SKM-1 treated with dmso at 0.1 percent for 144 hours (cell line): ENCODE results near the gene TRAK1.

ENCODE experiments used
- DNase-seq: peaks from one replicate; lab custom pipeline; 2025; ENCODE audit not compliant: unreplicated experiment; lab: John Stamatoyannopoulos, UW

TRAK1 gene

DNA sequence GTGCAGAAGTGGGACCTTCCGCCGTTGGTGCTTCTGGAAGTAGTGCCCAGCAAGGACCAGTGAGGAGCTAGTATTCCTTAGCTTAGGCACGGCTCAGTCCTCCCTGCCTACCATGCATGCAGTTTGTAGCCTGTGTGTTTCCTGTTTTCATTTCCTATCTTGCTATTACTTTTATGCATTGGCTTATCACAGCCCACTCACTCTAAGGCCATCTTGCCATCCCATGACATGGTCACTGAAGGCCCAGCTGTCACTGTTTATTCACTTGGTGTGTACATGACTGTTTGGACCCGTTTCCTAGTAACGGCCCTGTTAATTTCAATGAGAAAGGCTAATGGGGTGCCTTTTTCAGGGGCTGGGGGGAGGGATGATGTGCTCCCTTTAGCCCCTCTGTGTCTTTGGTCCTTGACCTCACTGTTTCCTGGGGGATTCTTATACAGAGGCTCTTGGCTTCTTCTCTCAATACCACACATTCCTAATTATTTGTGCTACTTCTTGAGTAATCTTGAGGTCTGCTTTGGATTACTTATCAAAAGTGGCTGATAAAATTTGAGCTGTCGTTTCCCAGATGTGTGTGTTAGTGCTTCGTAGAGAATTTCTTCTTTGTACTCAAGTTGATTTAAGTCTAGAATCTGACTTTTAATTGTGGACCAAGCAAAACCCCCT, 24.5 kb upstream of the TRAK1 start:
- DNase-seq = no peak

DNA sequence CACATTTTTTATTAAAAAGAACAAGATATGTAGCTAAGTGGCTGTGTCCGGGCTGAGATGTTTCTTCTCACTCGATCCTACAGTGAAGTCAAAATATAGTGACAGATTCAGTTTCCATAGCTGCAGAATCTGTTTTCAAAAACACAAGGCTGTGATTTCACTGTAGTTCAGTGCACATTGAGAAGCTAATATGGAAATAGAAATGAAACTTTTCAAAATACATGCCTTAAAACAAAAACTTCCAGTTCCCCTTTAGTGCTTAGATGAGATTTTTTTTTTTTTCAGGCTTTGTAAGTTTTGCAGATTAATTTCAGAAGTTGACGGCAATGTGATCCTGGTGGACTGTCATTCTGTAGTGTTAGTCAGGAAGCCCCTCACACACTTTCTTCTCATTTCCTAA, 23.8 kb upstream of the TRAK1 start:
- DNase-seq = no peak

DNA sequence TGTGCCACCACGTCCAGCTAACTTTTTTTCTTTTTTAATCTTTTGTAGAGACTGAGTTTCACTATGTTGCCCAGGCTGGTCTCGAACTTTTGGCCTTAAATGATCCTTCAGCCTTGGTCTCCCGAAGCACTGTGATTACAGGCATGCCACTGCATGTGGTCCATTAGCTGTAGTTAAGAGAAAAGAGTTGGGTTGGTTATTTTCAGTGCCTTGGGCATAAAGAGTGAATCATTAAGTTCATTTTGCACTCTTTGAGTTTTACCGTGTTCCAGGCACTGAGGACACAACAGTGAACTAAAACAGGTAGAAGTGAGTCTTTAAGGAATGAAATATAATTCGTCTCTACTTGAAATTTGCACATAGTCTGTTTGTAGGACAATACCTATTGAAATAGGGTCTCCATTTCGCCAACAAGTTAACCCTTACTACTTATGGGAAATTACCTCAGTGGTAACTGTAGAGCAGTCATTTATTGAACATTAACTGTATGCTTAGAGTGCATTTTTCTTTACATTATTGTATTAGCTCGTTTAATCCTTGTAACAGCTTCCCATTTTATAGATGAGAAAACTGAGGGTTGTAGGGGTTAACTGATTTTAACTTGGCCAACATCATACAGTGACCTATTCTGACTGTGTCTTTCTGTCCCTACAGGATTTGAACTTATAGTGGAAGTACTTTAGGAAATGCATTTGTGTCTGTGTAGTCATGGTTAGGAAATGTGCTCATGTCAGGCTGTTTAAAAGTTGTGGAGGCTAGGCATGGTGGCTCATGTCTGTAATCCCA, 22.7 kb upstream of the TRAK1 start:
- DNase-seq = no peak

DNA sequence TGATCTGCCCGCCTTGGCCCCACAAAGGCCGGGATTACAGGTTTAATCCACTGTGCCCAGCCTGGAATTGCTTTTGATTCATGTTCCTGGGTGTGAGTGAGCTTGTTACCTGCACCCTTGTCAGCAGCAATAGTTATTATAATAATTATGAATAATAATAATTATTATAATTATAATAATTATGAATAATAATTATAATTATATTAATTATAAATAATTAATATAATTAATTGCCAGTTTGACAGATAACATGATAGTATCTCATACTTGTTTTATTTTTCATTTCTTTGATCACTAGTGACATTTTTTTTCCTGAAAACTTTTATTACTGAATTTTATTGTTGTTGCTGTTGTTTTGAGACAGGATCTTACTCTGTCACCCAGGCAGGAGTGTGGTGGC, 21.1 kb upstream of the TRAK1 start:
- DNase-seq = no peak

DNA sequence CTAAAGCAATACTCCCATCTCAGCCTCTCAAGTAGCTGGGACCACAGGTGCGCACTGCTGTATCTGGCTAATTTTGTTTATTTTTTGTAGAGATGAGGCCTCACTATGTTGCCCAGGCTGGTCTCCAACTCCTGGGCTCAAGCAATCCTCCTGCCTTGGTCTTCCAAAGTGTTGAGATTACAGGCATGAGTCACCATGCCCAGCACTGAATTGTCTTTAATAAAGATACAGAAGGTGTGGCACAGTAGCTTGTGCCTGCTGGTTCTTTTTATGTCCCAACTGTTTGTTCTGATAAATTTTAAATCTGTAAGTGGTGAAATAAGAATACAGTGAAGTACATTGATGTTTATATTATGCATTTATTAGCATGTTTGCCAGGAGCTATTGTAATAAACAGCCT, 20.6 kb upstream of the TRAK1 start:
- no peak for DNase-seq

DNA sequence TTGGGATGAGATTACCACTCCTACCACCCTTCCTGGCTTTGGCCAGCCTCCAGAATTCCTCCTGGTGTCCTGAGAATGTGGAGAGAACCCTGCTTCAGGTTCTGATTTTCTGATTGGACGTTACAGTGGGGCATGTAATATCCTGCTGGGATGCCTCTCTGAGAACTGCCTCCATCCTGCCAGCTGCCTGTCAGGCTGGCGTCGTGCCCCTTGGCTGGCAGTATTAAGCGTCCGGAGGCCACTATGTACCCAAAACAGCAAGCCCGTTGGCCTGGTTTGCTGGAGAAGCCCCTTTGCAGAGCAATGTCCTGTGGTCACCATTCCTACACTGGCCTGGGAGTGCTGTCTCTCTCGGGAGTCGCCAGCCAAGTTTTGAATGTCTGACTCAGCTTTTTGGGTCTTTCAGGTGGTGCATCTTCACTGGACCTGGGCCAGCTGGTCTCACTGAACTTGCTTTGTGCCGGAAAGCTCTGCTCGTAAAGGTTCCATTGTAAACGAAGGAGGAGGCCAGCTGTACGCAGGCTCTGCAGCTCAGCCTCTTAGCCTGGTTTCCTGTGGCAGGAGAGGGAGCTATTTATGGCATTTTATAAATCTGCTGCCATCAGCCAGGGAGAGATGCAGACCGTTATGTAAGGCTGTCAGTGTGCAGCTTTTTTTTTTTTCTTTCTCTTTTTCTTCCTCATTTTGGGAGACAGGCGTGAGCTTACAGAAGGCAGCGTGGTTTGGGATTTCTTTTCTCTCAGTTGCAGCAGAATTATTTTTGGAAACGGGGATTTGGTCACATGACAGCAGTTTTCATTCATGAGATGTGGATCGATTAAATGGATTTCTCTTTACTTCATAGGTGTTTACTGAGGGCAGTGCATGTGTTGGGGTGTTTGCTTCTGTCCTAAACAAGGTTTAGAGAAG, 19.0 kb upstream of the TRAK1 start:
- DNase-seq = peak; percentile 78

DNA sequence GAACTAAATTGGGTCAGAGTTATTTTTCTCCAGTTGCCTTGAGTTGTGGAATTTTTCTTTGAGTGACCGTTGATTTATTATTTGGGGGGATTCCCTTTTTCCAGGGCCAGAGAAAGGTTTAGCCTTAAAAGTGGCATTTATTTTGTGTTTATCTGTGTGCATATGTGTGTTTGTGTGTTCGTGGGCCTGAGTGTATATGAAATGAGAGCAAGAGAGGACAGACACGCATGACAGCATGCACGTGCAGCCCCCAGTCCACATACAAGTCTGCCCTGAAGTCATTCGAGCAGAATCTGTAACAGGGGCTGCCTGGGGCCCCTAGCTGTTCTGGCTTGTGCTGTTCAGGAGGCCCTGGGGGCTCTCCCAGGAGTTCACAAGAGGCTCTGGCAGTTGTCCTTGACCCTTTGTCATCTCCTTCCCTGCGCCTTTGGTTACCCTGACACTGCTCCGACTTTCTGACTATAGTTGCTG, 18.3 kb upstream of the TRAK1 start:
- DNase-seq = no peak

DNA sequence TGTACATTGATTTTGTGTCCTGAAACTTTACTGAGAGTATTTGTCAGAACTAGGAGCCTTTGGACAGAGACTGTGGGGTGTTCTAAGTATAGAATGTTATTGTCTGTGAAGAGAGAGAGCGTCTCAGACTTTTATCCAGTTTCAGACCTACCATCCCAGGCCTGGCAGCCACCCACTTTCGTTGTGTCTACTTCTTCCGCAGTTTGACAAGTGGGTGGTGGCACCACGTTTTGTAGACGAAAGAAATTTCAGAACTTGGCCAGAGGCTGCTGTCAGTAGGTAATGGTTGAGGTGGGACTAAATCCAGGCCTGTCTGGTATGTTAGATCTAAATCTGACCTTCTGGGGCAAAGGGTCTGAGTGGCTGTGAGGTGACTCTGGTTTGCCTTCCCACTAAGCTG, 13.4 kb upstream of the TRAK1 start:
- DNase-seq = no peak

DNA sequence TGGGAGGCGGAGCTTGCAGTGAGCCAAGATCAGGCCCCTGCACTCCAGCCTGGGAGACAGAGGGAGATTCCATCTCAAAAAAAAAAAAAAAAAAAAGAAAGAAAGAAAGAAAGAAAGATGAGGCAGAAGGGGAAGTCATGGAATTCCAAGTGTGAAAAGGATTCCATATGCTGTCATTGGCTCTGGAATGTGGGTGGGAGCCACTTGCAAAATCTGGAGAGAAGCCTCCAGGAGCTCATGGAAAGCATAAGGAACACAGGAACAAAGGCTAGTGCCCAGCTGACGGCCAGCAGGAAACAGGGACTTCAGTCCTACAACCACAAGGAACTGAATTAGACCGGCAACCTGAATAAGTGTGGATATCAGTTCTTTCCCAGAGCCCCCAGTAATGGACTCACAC, 12.5 kb upstream of the TRAK1 start:
- DNase-seq = no peak

DNA sequence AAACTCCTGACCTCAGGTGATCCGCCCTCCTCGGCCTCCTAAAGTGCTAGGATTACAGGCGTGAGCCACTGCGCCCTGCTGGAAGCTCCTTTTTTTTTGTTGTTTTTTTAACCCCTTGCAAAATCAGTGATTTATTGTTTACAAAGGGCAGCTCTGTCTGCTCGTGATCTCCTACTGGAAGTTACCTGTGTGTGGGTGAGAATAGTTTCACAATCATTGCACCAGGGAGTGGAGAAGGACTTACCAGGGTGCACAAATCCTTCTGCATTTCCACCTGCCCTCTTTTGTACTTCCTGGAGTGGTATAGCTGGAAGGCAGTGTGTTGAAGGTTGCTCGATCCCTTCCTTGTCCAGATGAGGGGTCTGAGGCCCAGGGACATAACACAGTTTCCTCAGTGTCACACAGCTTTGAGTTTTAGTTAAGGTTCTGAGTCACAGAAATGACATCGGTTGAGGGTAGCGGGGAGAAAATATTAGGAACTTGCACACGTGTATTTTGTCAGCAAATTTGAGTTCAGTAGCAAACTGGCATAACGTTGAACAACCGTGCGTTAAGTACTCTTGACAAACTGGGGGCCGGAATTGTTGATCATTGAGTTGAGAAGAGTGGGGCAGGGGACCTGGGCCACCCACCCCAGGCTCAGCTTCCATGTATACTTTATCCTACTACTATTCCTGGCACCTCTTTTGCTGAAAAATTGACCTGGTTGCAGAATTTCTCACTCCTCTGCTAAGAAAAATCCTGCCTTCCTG, 11.3 kb upstream of the TRAK1 start:
- no peak for DNase-seq

DNA sequence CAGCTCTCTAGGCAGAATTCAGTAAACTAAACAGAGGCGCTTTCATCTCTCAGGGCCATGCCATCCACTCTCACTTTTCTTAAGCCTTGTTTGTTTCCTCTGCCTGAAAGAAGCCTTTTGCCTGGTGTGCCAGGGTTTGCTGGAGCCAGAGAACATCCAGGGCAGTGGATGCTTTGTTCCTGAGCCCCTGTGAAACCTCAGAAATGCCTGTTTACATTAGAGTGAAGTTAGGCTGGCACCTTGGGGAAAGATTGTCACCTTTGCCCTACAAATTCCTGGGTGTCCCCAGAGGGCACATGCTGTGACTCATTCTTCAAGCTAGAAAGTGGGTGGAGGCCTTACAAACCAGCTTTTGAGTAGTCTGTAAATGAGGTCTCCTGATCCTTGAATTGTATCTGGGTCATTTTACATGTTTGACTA, 10.7 kb upstream of the TRAK1 start:
- no peak for DNase-seq

DNA sequence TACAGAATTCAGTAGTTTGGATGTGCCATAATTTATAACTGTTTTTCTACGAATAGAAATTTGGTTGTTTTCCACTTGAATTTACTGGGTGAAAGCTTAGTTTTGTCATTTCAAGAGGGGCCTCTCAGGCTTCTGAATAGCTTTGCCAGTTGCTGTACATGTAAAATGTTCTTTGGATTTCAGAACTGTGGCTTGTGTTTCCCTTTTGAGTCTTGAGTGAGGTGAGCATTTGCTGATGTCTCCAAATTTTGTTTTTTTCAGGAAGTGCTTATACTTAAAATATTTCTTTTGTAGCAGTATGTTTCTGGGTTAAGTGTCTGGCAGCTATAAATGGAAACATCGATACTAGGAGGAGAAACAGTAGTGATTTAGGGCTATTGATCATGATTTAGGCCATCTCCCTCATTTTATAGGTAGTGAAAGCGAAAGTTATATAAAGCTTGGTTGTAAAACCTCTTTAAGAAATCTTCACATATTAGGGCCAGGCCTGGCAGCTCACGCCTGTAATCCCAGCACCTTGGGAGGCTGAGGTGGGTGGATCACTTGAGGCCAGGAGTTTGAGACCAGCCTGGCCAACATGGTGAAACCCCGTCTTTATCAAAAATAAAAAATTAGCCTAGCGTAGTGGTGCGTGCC, 9.2 kb upstream of the TRAK1 start:
- DNase-seq = no peak

DNA sequence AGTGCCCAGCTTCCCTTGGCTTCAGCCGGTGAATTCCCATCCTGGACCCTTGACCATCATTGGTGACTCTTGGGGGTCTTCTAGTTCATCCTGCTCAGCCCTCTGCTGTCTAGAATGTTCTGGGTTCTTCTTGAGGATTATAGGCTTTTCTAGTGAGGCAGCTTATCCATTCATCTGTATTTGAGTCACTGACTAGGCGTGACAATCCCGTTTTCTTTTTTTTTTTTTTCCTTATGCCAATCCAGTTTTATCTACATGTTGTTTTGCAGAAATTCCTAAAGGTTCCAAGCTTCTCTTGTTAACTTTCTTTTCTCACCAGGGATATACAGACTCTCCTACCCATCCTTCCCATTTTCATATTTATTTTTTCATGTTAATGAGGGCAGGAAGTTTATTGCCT, 6.6 kb upstream of the TRAK1 start:
- DNase-seq = no peak

DNA sequence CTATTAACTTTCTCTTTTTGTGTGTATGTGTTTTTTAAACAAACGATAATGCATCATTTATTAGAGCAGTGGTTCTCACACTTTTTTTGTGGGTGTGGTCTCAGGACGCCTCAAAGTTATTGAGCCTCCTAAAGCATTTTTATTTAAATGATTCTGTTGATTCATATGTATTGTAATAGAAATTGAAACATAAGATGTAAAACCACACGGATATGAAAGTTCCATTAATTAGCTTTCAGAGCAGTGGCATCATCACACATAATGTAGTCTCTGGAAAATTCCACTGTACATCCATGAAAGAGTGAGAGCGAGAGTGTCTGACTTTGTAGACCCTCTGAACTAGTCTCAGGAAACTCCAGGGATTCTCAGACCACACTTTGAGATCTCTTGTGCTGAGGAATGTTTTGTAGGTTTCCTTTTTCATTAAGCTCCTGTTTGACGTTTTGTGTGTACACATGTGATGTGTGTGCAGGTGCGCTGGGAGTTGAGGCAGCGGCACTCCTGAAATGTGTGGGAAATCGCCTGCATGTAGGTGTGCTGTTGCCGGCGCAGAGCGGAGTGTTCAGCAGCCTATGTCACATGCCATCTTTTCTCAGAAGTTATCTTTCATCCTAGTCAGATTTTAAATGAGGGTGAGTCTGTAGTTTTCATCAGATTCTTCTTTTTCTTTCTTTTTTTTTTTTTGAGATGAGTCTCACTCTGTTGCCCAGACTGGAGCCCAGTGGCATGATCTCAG, 5.3 kb upstream of the TRAK1 start:
- no peak for DNase-seq

DNA sequence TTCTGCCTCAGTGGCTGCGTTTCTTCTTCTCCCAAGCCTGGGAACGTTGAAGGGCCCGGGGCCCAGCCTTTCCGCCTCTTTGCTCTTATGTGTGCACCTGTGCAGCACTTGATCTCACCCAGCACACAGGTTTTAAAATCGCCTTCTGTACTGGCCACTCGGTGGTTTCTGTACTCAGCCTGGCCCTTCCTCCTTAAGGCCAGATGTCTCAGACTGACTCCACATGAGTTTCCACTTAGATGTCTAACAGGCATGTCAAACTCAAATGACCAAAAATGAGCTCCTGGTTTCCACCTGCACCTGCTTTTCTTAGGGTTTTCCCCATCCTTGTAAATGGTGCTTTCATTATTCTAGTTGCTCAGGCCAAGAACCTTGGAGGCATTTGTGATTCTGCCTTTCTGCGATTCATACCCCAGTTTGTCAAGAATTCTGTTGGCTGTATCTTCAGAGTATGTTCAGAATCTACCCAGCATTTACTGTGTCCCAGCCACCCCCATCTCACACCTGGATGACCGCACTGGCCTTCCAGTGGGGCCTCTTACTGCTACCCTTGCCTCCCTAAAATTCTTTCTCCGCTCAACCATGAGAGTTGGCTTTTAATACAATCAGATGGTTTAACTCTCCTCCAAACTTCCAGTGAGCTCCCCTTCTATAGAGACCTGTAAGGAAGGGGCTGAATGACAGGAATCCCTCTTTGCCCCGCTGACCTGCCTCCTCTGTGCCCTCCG, 2.2 kb upstream of the TRAK1 start:
- no peak for DNase-seq

DNA sequence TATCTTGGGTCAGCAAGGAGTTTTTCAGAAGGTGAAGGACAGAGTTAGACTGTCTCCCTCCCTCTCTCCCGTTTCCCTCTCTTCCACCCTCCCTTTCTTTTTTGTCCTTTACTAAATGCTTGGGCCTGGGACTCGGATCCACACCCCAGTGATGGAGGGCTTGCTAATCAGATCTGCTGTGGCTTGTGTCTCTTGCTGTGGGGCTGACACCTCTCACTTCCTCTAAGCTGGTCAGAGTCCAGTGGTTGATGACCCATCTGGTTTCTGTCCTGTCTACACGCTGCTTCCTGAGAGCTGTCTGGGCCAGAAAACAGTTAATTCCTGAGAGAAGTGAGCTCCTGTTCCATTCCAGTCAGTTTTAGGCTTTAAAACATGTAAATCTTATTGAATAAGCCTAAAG, 849 bp downstream of the TRAK1 start:
- no peak for DNase-seq

DNA sequence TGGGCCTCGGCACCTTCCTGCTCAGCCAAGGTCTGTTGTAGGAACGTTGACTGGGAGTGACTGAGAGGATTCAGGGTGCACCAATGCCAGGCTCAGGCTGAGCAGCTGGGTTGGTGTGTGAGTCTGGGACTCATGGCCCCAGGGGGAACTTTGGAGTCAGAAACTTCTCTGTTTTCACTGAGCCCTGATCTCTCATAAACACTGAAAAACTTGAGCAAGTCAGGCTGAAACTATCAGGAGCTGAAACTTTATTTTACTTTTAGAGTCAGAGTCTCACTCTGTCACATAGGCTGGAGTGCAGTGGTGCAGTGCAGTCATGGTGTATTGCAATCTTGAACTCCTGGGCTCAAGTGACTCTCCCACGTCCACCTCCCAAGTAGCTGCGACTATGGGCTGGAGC, 3.0 kb downstream of the TRAK1 start:
- DNase-seq = no peak

DNA sequence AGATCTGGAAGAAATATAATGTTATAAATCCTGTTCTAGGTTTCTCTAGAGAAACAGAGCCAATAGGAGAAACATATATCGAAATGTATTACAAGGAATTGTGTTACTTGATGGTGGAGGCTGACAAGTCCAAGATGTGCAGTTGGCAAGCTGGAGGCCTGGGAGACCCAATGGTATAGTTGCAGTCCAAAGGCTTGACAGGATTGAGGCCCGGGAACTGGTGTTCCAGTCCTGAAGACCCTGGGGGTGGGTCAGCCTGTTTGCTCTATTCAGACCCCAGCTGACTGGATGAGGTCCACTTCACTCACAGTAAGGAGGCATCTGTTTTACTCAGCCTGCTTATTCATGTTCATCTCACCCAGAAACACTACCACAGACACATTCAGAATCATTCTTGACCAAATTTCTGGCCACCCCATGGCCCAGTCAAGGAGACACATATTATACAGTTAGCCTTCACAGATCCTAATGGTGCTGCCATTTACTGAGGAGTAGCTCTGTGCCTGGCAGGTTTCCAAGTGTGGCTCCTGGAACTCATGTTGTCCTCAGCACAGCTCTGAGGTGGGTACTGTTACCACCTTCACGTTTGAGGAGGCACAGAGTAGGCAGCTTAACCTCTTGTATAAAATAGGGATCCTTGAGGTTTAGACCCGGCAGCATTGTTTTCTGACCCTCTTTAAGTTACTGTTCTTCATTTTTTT, 3.7 kb downstream of the TRAK1 start:
- DNase-seq = no peak

DNA sequence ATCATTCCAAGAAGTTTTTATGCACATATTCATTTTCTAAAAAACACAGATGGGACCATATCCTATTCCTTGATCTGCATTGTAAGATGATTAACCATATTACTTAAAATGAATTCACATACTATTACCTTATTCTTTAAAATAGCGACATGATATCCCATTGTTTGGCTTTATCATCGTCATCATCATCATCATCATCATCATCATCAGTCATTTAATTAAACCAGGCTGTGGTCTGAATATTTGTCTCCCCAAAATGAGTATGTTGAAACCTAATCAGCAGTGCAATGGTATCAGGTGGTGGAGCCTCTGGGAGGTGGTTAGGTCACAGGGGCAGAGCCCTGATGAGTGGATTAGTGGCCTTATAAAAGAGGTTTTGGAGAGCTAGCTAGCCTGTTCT, 4.4 kb downstream of the TRAK1 start:
- DNase-seq = no peak
